K562 (cell line): ENCODE measurements around the gene STK36. TPM values are rescaled to one million over a fixed set of nuclear protein-coding genes. Genes with fewer than 3 reads are reported as not detected.

ENCODE experiments used
- BRD4 ChIP-seq: fragments of 200-600 bp; sonication (generic); IDR thresholded peaks from 2 replicates; pipeline ENCODE4 v1.6.1; 2017; ENCODE audit warnings: inconsistent platforms
- CBFA2T2 ChIP-seq: fragments of 450-650 bp; conservative IDR thresholded peaks from 2 replicates; pipeline ENCODE4 v1.6.1; 2017; ENCODE audit warnings: mild to moderate bottlenecking
- CREB1 ChIP-seq, 2 experiments: sonication (generic) in 1 of 2; formaldehyde crosslinking in 1 of 2; IDR thresholded peaks; 2 replicates each; pipeline versions ENCODE4 v1.6.1 to v1.8.0; 2012 to 2022; ENCODE audit warnings: inconsistent platforms in 1 of 2, mild to moderate bottlenecking in 1 of 2, missing genetic modification reagents in 1 of 2, moderate library complexity in 1 of 2
- KLF6 ChIP-seq: fragments of 250-450 bp; sonication (Bioruptor Pico); IDR thresholded peaks from 2 replicates; pipeline ENCODE4 v1.4.0; 2020; ENCODE audit warnings: mild to moderate bottlenecking, moderate library complexity, borderline replicate concordance
- RBM25 ChIP-seq: fragments of 200-400 bp; formaldehyde crosslinking; IDR thresholded peaks from 2 replicates; pipeline ENCODE4 v1.6.1; 2018; ENCODE audit warnings: low read length, low read depth, moderate library complexity; ENCODE audit not compliant: severe bottlenecking
- TAF9B ChIP-seq: fragments of 450-650 bp; IDR thresholded peaks from 2 replicates; pipeline ENCODE4 v1.6.1; 2018; ENCODE audit warnings: mild to moderate bottlenecking; ENCODE audit not compliant: partially characterized antibody
- ZFP1 ChIP-seq: fragments of 450-650 bp; formaldehyde crosslinking; IDR thresholded peaks from 2 replicates; pipeline ENCODE4 v1.4.0; 2020; ENCODE audit warnings: mild to moderate bottlenecking, mixed read lengths
- polyA plus RNA-seq, 8 experiments: library from polyadenylated mRNA; depleted of rRNA in 4 of 8; stranded (reverse) in 5 of 8; unstranded in 3 of 8; fragments of >200 nt; fragmentation: Nextera tagmentation in 2 of 8; fragmentation: Illumina TruSeq in 1 of 8; extraction: Ambion mirVana in 2 of 8; extraction: Trizol in 1 of 8; gene quantifications; 2 replicates each; pipeline versions ENCODE4 v1.2.1 to v1.2.3, GENCODE V29; 2011 to 2014; ENCODE audit warnings: inconsistent platforms in 1 of 8, missing spikeins in 1 of 8
- total RNA-seq, 7 experiments: library from RNA; depleted of rRNA in 6 of 7; stranded (reverse); fragments of >200 nt in 6 of 7; fragmentation: Illumina TruSeq in 2 of 7; extraction: Trizol in 2 of 7; gene quantifications; 2 replicates each; pipeline versions ENCODE4 v1.2.1 to v1.2.3, GENCODE V29; 2011 to 2021; ENCODE audit warnings: low replicate concordance in 1 of 7
- TF ChIP-seq, protein P1 (sequence below): fragments of 250-450 bp; sonication (Bioruptor Pico); IDR thresholded peaks from 2 replicates; pipeline ENCODE4 v1.8.0; 2022; ENCODE audit warnings: moderate library complexity, mild to moderate bottlenecking, inconsistent platforms
- TF ChIP-seq, protein P2 (sequence below): fragments of 450-650 bp; IDR thresholded peaks from 2 replicates; pipeline ENCODE4 v1.7.1; 2018; ENCODE audit warnings: mild to moderate bottlenecking, low read depth; ENCODE audit not compliant: partially characterized antibody
- TF ChIP-seq, protein P3 (sequence below): sonication (generic); formaldehyde crosslinking; IDR thresholded peaks from 2 replicates; pipeline ENCODE4 v1.8.0; 2022; ENCODE audit warnings: mild to moderate bottlenecking, low read depth, missing genetic modification reagents
- TF ChIP-seq, protein P4 (sequence below): fragments of 450-650 bp; formaldehyde crosslinking; IDR thresholded peaks from 2 replicates; pipeline ENCODE4 v1.4.0; 2022; ENCODE audit warnings: missing genetic modification characterization
- TF ChIP-seq, protein P5 (sequence below): sonication (generic); formaldehyde crosslinking; IDR thresholded peaks from 2 replicates; pipeline ENCODE4 v1.9.0; 2022; ENCODE audit warnings: mild to moderate bottlenecking, missing genetic modification reagents
- TF ChIP-seq, protein P6 (sequence below): fragments of 250-450 bp; sonication (Bioruptor Pico); IDR thresholded peaks from 2 replicates; pipeline ENCODE4 v1.4.0; 2020

Gene STK36
- total and polyA plus RNA-seq, 9 of the 15 experiments (the other 6 are each of a cell fraction or from before 2014, with no cell fraction given), result 3.5 to 12.4 (median 6.7) TPM

DNA sequence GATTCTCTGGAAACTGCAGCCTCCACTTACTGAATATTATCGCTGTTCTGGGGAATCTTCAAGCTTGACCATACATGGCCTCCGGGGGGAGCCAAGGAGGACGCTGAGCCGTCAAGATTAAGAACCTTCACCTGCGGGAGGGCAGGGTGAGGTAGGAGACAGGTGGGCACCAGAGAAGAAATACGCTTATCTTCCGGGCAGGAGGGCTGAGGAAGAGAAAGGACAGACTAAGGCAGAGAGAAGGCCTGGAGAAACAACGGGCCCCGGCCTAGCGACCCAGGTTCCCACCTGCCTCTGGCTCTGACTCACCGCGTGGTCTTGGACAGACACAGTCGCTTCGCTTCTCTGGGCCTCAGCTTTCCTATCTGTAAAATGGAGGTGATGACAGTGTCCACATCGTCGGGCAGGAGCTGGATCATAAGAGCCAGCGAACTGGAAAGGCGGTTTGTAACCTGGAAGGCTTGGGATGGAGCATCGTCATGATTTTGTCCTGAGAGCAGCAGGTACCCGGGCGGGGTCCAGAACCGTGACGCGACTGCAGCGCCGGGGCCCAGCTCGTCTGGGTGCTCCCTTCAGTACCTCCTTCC is 13.1 kb upstream of the STK36 start (continued):
- TF ChIP-seq, protein P1, sequence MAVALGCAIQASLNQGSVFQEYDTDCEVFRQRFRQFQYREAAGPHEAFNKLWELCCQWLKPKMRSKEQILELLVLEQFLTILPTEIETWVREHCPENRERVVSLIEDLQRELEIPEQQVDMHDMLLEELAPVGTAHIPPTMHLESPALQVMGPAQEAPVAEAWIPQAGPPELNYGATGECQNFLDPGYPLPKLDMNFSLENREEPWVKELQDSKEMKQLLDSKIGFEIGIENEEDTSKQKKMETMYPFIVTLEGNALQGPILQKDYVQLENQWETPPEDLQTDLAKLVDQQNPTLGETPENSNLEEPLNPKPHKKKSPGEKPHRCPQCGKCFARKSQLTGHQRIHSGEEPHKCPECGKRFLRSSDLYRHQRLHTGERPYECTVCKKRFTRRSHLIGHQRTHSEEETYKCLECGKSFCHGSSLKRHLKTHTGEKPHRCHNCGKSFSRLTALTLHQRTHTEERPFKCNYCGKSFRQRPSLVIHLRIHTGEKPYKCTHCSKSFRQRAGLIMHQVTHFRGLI (CRISPR knock-in tag), result no peak
- TF ChIP-seq RBM25 (peak; percentile 68), KLF6 (CRISPR knock-in tag) (no peak), TAF9B (no peak), ZFP1 (CRISPR knock-in tag) (no peak), CREB1 (IDR thresholded peaks at IDR 0.05) (no peak), CREB1 (CRISPR knock-in tag; IDR thresholded peaks at IDR 0.05) (no peak; the same call in 1 of the 2 replicates), CBFA2T2 (no peak), BRD4 (no peak)
- TF ChIP-seq, protein P2, sequence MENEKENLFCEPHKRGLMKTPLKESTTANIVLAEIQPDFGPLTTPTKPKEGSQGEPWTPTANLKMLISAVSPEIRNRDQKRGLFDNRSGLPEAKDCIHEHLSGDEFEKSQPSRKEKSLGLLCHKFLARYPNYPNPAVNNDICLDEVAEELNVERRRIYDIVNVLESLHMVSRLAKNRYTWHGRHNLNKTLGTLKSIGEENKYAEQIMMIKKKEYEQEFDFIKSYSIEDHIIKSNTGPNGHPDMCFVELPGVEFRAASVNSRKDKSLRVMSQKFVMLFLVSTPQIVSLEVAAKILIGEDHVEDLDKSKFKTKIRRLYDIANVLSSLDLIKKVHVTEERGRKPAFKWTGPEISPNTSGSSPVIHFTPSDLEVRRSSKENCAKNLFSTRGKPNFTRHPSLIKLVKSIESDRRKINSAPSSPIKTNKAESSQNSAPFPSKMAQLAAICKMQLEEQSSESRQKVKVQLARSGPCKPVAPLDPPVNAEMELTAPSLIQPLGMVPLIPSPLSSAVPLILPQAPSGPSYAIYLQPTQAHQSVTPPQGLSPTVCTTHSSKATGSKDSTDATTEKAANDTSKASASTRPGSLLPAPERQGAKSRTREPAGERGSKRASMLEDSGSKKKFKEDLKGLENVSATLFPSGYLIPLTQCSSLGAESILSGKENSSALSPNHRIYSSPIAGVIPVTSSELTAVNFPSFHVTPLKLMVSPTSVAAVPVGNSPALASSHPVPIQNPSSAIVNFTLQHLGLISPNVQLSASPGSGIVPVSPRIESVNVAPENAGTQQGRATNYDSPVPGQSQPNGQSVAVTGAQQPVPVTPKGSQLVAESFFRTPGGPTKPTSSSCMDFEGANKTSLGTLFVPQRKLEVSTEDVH, result no peak
- TF ChIP-seq, protein P3, sequence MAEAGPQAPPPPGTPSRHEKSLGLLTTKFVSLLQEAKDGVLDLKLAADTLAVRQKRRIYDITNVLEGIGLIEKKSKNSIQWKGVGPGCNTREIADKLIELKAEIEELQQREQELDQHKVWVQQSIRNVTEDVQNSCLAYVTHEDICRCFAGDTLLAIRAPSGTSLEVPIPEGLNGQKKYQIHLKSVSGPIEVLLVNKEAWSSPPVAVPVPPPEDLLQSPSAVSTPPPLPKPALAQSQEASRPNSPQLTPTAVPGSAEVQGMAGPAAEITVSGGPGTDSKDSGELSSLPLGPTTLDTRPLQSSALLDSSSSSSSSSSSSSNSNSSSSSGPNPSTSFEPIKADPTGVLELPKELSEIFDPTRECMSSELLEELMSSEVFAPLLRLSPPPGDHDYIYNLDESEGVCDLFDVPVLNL, result no peak
- TF ChIP-seq, protein P4, sequence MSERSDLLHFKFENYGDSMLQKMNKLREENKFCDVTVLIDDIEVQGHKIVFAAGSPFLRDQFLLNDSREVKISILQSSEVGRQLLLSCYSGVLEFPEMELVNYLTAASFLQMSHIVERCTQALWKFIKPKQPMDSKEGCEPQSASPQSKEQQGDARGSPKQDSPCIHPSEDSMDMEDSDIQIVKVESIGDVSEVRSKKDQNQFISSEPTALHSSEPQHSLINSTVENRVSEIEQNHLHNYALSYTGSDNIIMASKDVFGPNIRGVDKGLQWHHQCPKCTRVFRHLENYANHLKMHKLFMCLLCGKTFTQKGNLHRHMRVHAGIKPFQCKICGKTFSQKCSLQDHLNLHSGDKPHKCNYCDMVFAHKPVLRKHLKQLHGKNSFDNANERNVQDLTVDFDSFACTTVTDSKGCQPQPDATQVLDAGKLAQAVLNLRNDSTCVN (CRISPR knock-in tag), result no peak
- TF ChIP-seq, protein P5, sequence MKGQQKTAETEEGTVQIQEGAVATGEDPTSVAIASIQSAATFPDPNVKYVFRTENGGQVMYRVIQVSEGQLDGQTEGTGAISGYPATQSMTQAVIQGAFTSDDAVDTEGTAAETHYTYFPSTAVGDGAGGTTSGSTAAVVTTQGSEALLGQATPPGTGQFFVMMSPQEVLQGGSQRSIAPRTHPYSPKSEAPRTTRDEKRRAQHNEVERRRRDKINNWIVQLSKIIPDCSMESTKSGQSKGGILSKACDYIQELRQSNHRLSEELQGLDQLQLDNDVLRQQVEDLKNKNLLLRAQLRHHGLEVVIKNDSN (CRISPR knock-in tag), result no peak
- TF ChIP-seq, protein P6, sequence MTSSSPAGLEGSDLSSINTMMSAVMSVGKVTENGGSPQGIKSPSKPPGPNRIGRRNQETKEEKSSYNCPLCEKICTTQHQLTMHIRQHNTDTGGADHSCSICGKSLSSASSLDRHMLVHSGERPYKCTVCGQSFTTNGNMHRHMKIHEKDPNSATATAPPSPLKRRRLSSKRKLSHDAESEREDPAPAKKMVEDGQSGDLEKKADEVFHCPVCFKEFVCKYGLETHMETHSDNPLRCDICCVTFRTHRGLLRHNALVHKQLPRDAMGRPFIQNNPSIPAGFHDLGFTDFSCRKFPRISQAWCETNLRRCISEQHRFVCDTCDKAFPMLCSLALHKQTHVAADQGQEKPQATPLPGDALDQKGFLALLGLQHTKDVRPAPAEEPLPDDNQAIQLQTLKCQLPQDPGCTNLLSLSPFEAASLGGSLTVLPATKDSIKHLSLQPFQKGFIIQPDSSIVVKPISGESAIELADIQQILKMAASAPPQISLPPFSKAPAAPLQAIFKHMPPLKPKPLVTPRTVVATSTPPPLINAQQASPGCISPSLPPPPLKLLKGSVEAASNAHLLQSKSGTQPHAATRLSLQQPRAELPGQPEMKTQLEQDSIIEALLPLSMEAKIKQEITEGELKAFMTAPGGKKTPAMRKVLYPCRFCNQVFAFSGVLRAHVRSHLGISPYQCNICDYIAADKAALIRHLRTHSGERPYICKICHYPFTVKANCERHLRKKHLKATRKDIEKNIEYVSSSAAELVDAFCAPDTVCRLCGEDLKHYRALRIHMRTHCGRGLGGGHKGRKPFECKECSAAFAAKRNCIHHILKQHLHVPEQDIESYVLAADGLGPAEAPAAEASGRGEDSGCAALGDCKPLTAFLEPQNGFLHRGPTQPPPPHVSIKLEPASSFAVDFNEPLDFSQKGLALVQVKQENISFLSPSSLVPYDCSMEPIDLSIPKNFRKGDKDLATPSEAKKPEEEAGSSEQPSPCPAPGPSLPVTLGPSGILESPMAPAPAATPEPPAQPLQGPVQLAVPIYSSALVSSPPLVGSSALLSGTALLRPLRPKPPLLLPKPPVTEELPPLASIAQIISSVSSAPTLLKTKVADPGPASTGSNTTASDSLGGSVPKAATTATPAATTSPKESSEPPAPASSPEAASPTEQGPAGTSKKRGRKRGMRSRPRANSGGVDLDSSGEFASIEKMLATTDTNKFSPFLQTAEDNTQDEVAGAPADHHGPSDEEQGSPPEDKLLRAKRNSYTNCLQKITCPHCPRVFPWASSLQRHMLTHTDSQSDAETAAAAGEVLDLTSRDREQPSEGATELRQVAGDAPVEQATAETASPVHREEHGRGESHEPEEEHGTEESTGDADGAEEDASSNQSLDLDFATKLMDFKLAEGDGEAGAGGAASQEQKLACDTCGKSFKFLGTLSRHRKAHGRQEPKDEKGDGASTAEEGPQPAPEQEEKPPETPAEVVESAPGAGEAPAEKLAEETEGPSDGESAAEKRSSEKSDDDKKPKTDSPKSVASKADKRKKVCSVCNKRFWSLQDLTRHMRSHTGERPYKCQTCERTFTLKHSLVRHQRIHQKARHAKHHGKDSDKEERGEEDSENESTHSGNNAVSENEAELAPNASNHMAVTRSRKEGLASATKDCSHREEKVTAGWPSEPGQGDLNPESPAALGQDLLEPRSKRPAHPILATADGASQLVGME, result no peak
